WTC11 (cell line): ENCODE results near the gene PHKB. TPM values are rescaled to one million over a fixed set of nuclear protein-coding genes. Genes with fewer than 3 reads are reported as not detected.
A peak's percentile ranks its signal among the peaks of the same experiment; 100 is the strongest.

Experiments used
- ATAC-seq: fragments of 200-7000 bp; cut with Tn5 transposase; 2 replicates; pipeline ENCODE4 v1.10.0; 2021; ENCODE audit warnings: mild to moderate bottlenecking, moderate library complexity
- CTCF ChIA-PET: fragments of 300-600 bp; sonication (Branson Sonifier 250); formaldehyde crosslinking; loops from one replicate; lab custom pipeline; 2021; ENCODE audit warnings: antibody characterized with exemption; lab: Charles Lee
- POLR2A ChIA-PET: fragments of 350-600 bp; sonication (Branson Sonifier 250); formaldehyde crosslinking; loops from one replicate; lab custom pipeline; 2021; ENCODE audit warnings: antibody characterized with exemption; lab: Charles Lee
- DNase-seq: peaks from one replicate; pipeline ENCODE4 v3.0.0; 2021; ENCODE audit warnings: low spot score
- H3K27ac Mint-ChIP-seq: 2 replicates; pipeline ENCODE4 v1.8.0; 2021; ENCODE audit warnings: mixed read lengths
- H3K27me3 Mint-ChIP-seq: 2 replicates; pipeline ENCODE4 v1.8.0; 2021; ENCODE audit warnings: low read depth, mild to moderate bottlenecking, moderate library complexity, mixed read lengths
- H3K36me3 Mint-ChIP-seq: 2 replicates; pipeline ENCODE4 v1.8.0; 2021; ENCODE audit warnings: mixed read lengths
- H3K4me1 Mint-ChIP-seq: 2 replicates; pipeline ENCODE4 v1.8.0; 2022; ENCODE audit warnings: mixed read lengths
- H3K4me3 Mint-ChIP-seq: 2 replicates; pipeline ENCODE4 v1.8.0; 2021; ENCODE audit warnings: mild to moderate bottlenecking, moderate library complexity, mixed read lengths
- H3K9me3 Mint-ChIP-seq: 2 replicates; pipeline ENCODE4 v1.8.0; 2021; ENCODE audit warnings: mixed read lengths
- AFF4 ChIP-seq: sonication (generic); formaldehyde crosslinking; IDR thresholded peaks from 2 replicates; pipeline ENCODE4 v1.8.1; 2023; ENCODE audit warnings: mild to moderate bottlenecking, missing genetic modification reagents, borderline replicate concordance
- CTCF ChIP-seq: fragments of 200-600 bp; IDR thresholded peaks from 2 replicates; pipeline ENCODE4 v1.8.0; 2022; ENCODE audit warnings: antibody characterized with exemption
- ESRRA ChIP-seq: sonication (generic); formaldehyde crosslinking; IDR thresholded peaks from 2 replicates; pipeline ENCODE4 v1.8.1; 2022; ENCODE audit warnings: mild to moderate bottlenecking, missing genetic modification reagents, borderline replicate concordance
- ETV6 ChIP-seq: sonication (generic); formaldehyde crosslinking; IDR thresholded peaks from 2 replicates; pipeline ENCODE4 v1.8.1; 2022; ENCODE audit warnings: mild to moderate bottlenecking, missing genetic modification reagents
- FOXK1 ChIP-seq: sonication (generic); formaldehyde crosslinking; IDR thresholded peaks from 2 replicates; pipeline ENCODE4 v1.8.0; 2022; ENCODE audit warnings: mild to moderate bottlenecking, moderate library complexity, missing genetic modification reagents
- GTF2I ChIP-seq: fragments of 250-450 bp; sonication (Bioruptor Pico); conservative IDR thresholded peaks from 2 replicates; pipeline ENCODE4 v1.4.0; 2021; ENCODE audit warnings: mild to moderate bottlenecking
- JAZF1 ChIP-seq: fragments of 250-450 bp; sonication (Bioruptor Pico); IDR thresholded peaks from 2 replicates; pipeline ENCODE4 v1.9.0; 2021; ENCODE audit warnings: moderate library complexity, mild to moderate bottlenecking, inconsistent platforms
- MXD4 ChIP-seq: fragments of 250-450 bp; sonication (Bioruptor Pico); IDR thresholded peaks from 2 replicates; pipeline ENCODE4 v1.8.0; 2021; ENCODE audit warnings: mild to moderate bottlenecking, moderate library complexity, borderline replicate concordance
- OVOL2 ChIP-seq: fragments of 250-450 bp; sonication (Bioruptor Pico); IDR thresholded peaks from 2 replicates; pipeline ENCODE4 v1.9.0; 2021; ENCODE audit warnings: mild to moderate bottlenecking, borderline replicate concordance
- ZBTB43 ChIP-seq: sonication (generic); formaldehyde crosslinking; IDR thresholded peaks from 2 replicates; pipeline ENCODE4 v1.8.1; 2023; ENCODE audit warnings: mild to moderate bottlenecking, missing genetic modification reagents
- ZNF138 ChIP-seq: sonication (generic); formaldehyde crosslinking; conservative IDR thresholded peaks from 2 replicates; pipeline ENCODE4 v1.8.1; 2022; ENCODE audit warnings: mild to moderate bottlenecking, moderate library complexity, missing genetic modification reagents
- ZNF232 ChIP-seq: sonication (generic); formaldehyde crosslinking; IDR thresholded peaks from 2 replicates; pipeline ENCODE4 v1.8.0; 2022; ENCODE audit warnings: mild to moderate bottlenecking, missing genetic modification reagents
- ZNF425 ChIP-seq: fragments of 250-450 bp; sonication (Bioruptor Pico); conservative IDR thresholded peaks from 2 replicates; pipeline ENCODE4 v1.9.0; 2021; ENCODE audit warnings: mild to moderate bottlenecking
- ZSCAN18 ChIP-seq: fragments of 250-450 bp; sonication (Bioruptor Pico); IDR thresholded peaks from 2 replicates; pipeline ENCODE4 v2.1.2; 2022; ENCODE audit warnings: mild to moderate bottlenecking, moderate library complexity
- total RNA-seq: library from RNA; stranded (reverse); gene quantifications from 3 replicates; pipeline ENCODE4 v1.2.3, GENCODE V29; 2021
- TF ChIP-seq, protein P1 (sequence below): sonication (generic); formaldehyde crosslinking; IDR thresholded peaks from 2 replicates; pipeline ENCODE4 v1.8.0; 2023; ENCODE audit warnings: mild to moderate bottlenecking, missing genetic modification reagents
- TF ChIP-seq, protein P2 (sequence below): sonication (generic); formaldehyde crosslinking; IDR thresholded peaks from 2 replicates; pipeline ENCODE4 v1.8.0; 2023; ENCODE audit warnings: missing genetic modification reagents, mild to moderate bottlenecking, borderline replicate concordance

The PHKB gene
- total RNA-seq, 1 experiment from 2014 or later, result 43.9 TPM

- CTCF ChIA-PET, result no interaction called here
- Mint-ChIP-seq H3K4me3 (no peak overlapping the region), H3K36me3 (peaks cover 8% of the 10 kb centered on the region; the same call in 1 of the 2 replicates), H3K9me3 (peaks cover 6% of the 10 kb centered on the region), H3K4me1 (no peaks in the 10 kb centered on the region), H3K27me3 (no peaks in the 10 kb centered on the region), H3K27ac (no peak overlapping the region)
- POLR2A ChIA-PET, result no interaction called here
- ATAC-seq (no peak), DNase-seq (no peak)
- TF ChIP-seq ZNF232 (CRISPR knock-in tag), result no peak
- TF ChIP-seq ZBTB43 (CRISPR knock-in tag), result no peak
- TF ChIP-seq ESRRA, result no peak
- TF ChIP-seq ZNF425 (CRISPR knock-in tag), result no peak
- no peak for TF ChIP-seq JAZF1 (CRISPR knock-in tag)
- TF ChIP-seq ETV6 (CRISPR knock-in tag), result no peak
- no peak for TF ChIP-seq ZNF138 (CRISPR knock-in tag)
These were observed 107.2 kb downstream of the PHKB start for GRCh38 chr16:47568351-47568750.

GRCh38 chr16:47571049-47571448, 109.9 kb downstream of the PHKB start:
- Mint-ChIP-seq H3K9me3 (peaks cover 10% of the 10 kb centered on the region), H3K36me3 (peaks cover 10% of the 10 kb centered on the region), H3K27ac (no peak overlapping the region), H3K27me3 (no peaks in the 10 kb centered on the region), H3K4me3 (no peak overlapping the region), H3K4me1 (peaks cover 7% of the 10 kb centered on the region)
- no peak for TF ChIP-seq CTCF
- no peak for TF ChIP-seq GTF2I (CRISPR knock-in tag)
- TF ChIP-seq, protein P1, sequence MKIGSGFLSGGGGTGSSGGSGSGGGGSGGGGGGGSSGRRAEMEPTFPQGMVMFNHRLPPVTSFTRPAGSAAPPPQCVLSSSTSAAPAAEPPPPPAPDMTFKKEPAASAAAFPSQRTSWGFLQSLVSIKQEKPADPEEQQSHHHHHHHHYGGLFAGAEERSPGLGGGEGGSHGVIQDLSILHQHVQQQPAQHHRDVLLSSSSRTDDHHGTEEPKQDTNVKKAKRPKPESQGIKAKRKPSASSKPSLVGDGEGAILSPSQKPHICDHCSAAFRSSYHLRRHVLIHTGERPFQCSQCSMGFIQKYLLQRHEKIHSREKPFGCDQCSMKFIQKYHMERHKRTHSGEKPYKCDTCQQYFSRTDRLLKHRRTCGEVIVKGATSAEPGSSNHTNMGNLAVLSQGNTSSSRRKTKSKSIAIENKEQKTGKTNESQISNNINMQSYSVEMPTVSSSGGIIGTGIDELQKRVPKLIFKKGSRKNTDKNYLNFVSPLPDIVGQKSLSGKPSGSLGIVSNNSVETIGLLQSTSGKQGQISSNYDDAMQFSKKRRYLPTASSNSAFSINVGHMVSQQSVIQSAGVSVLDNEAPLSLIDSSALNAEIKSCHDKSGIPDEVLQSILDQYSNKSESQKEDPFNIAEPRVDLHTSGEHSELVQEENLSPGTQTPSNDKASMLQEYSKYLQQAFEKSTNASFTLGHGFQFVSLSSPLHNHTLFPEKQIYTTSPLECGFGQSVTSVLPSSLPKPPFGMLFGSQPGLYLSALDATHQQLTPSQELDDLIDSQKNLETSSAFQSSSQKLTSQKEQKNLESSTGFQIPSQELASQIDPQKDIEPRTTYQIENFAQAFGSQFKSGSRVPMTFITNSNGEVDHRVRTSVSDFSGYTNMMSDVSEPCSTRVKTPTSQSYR (CRISPR knock-in tag), result no peak
- TF ChIP-seq OVOL2 (CRISPR knock-in tag), result no peak
- TF ChIP-seq, protein P2, sequence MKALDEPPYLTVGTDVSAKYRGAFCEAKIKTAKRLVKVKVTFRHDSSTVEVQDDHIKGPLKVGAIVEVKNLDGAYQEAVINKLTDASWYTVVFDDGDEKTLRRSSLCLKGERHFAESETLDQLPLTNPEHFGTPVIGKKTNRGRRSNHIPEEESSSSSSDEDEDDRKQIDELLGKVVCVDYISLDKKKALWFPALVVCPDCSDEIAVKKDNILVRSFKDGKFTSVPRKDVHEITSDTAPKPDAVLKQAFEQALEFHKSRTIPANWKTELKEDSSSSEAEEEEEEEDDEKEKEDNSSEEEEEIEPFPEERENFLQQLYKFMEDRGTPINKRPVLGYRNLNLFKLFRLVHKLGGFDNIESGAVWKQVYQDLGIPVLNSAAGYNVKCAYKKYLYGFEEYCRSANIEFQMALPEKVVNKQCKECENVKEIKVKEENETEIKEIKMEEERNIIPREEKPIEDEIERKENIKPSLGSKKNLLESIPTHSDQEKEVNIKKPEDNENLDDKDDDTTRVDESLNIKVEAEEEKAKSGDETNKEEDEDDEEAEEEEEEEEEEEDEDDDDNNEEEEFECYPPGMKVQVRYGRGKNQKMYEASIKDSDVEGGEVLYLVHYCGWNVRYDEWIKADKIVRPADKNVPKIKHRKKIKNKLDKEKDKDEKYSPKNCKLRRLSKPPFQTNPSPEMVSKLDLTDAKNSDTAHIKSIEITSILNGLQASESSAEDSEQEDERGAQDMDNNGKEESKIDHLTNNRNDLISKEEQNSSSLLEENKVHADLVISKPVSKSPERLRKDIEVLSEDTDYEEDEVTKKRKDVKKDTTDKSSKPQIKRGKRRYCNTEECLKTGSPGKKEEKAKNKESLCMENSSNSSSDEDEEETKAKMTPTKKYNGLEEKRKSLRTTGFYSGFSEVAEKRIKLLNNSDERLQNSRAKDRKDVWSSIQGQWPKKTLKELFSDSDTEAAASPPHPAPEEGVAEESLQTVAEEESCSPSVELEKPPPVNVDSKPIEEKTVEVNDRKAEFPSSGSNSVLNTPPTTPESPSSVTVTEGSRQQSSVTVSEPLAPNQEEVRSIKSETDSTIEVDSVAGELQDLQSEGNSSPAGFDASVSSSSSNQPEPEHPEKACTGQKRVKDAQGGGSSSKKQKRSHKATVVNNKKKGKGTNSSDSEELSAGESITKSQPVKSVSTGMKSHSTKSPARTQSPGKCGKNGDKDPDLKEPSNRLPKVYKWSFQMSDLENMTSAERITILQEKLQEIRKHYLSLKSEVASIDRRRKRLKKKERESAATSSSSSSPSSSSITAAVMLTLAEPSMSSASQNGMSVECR (CRISPR knock-in tag), result no peak
- no peak for TF ChIP-seq ETV6 (CRISPR knock-in tag)
- TF ChIP-seq ZSCAN18 (CRISPR knock-in tag), result no peak
- TF ChIP-seq AFF4 (CRISPR knock-in tag), result no peak
- TF ChIP-seq FOXK1 (CRISPR knock-in tag), result no peak
- TF ChIP-seq MXD4 (CRISPR knock-in tag), result no peak
- ChIA-PET POLR2A (no interaction called here), CTCF (interaction anchor here (1.1 to 1.5 kb wide), 3 partner anchors 11 to 430 kb away, joined by 4 to 5 read pairs (median 4); no protein-coding TSS in a partner anchor)
- ATAC-seq, result peak; percentile 36
- DNase-seq, result no peak
